Suprapubic skin (tissue), 4 donors: ENCODE data around the gene HNRNPL. TPM values are rescaled to one million over a fixed set of nuclear protein-coding genes. Genes with fewer than 3 reads are reported as not detected.
"Not testable (repeated sequence)": the region's sequence is repeated elsewhere in the genome, so short reads cannot be mapped to it uniquely, and the experiment has no call there.

ENCODE experiments used
- DNase-seq, 2 donors: peaks; one replicate each; pipeline ENCODE4 v3.0.0-alpha.2; 2019; ENCODE audit warnings: low spot score in 2 of 2
- H3K27ac ChIP-seq: fragments of 200-600 bp; sonication (generic); one replicate; pipeline ENCODE4 v1.5.1; 2019
- H3K27me3 ChIP-seq: fragments of 200-600 bp; sonication (generic); one replicate; pipeline ENCODE4 v1.5.1; 2019
- H3K36me3 ChIP-seq: fragments of 200-600 bp; sonication (generic); one replicate; pipeline ENCODE4 v1.5.1; 2019
- H3K4me1 ChIP-seq: fragments of 200-600 bp; sonication (generic); one replicate; pipeline ENCODE4 v1.5.1; 2019
- H3K4me3 ChIP-seq: fragments of 200-600 bp; sonication (generic); one replicate; pipeline ENCODE4 v1.5.1; 2019; ENCODE audit warnings: mild to moderate bottlenecking
- H3K9me3 ChIP-seq: fragments of 200-600 bp; sonication (generic); one replicate; pipeline ENCODE4 v1.5.1; 2019
- CTCF ChIP-seq, 2 donors: fragments of 200-600 bp in 1 of 2; fragments of 450-650 bp in 1 of 2; sonication (generic) in 1 of 2; IDR thresholded peaks; one replicate each; pipeline ENCODE4 v1.5.1; 2016 to 2019; ENCODE audit warnings: antibody characterized with exemption in 2 of 2, mild to moderate bottlenecking in 1 of 2, moderate library complexity in 1 of 2
- EP300 ChIP-seq: sonication (generic); formaldehyde crosslinking; IDR thresholded peaks from one replicate; pipeline ENCODE4 v1.6.1; 2017; ENCODE audit warnings: antibody characterized with exemption
- POLR2A ChIP-seq, 2 donors: fragments of 450-650 bp; IDR thresholded peaks; one replicate each; pipeline ENCODE4 v1.6.1; 2017; ENCODE audit warnings: antibody characterized with exemption in 2 of 2, mild to moderate bottlenecking in 2 of 2, moderate library complexity in 2 of 2
- POLR2AphosphoS5 ChIP-seq, 3 donors: sonication (generic); formaldehyde crosslinking; IDR thresholded peaks; one replicate each; pipeline ENCODE4 v1.6.1; 2017; ENCODE audit warnings: antibody characterized with exemption in 3 of 3
- WGBS: methylation state at CpG from one replicate; pipeline ENCODE4 v1.1.5; 2018; 5-methylcytosine and 5-hydroxymethylcytosine counted together
- total RNA-seq, 4 donors: library from RNA; depleted of rRNA; stranded (reverse); fragments of >200 nt; gene quantifications; one replicate each; pipeline ENCODE4 v1.1.0, GENCODE V29; 2016

Gene HNRNPL
- total RNA-seq, 4 donors from 2014 or later = 178 to 227 (median 200) TPM

- no peak overlapping the region for H3K27ac ChIP-seq
- TF ChIP-seq POLR2A (IDR thresholded peaks at IDR 0.05) (no peak), POLR2AphosphoS5 (IDR thresholded peaks at IDR 0.05) (no peak), EP300 (no peak), CTCF (IDR thresholded peaks at IDR 0.05) (no peak)
These were observed 34.5 kb downstream of the HNRNPL start for GRCh38 chr19:38815059-38816001.

GRCh38 chr19:38813932-38814331, 35.9 kb downstream of the HNRNPL start:
- 86% methylated on average over 2 of the region's 2 CpGs for WGBS
- H3K4me3 ChIP-seq, H3K9me3 ChIP-seq, DNase-seq, H3K4me1 ChIP-seq, H3K27ac ChIP-seq, H3K27me3 ChIP-seq: not testable (repeated sequence)
- H3K36me3 ChIP-seq = peaks cover 48% of the 10 kb centered on the region

More at GRCh38 chr19:38815059-38816001, 34.5 kb downstream of the HNRNPL start:
- no peaks in the 10 kb centered on the region for H3K9me3 ChIP-seq
- no peaks in the 10 kb centered on the region for H3K4me1 ChIP-seq
- WGBS = 83% methylated on average over 29 of the region's 34 CpGs
- H3K27me3 ChIP-seq = no peaks in the 10 kb centered on the region
- no peak overlapping the region for H3K4me3 ChIP-seq
- peaks cover 54% of the 10 kb centered on the region for H3K36me3 ChIP-seq
- DNase-seq = no peak

GRCh38 chr19:38813323-38813722, 36.5 kb downstream of the HNRNPL start:
- Histone ChIP-seq H3K36me3 (peaks cover 42% of the 10 kb centered on the region), H3K4me1 (no peaks in the 10 kb centered on the region), H3K27ac (no peak overlapping the region), H3K4me3 (no peak overlapping the region), H3K9me3 (no peaks in the 10 kb centered on the region), H3K27me3 (no peaks in the 10 kb centered on the region)
- no peak for TF ChIP-seq EP300
- TF ChIP-seq CTCF (IDR thresholded peaks at IDR 0.05) = no peak
- TF ChIP-seq POLR2A (IDR thresholded peaks at IDR 0.05) = no peak
- TF ChIP-seq POLR2AphosphoS5 (IDR thresholded peaks at IDR 0.05) = no peak
- no peak for DNase-seq
- WGBS = 91% methylated on average over 5 of the region's 6 CpGs

GRCh38 chr19:38812841-38813320, 36.9 kb downstream of the HNRNPL start, which contains the start of gene LGALS4:
Gene LGALS4, minus strand, starts transcription at chr19:38812945. Its CDS starts 59 bp downstream, at chr19:38812886.
- no peaks in the 10 kb centered on the region for H3K27me3 ChIP-seq
- WGBS = 90% methylated on average over 13 of the region's 15 CpGs
- no peaks in the 10 kb centered on the region for H3K4me1 ChIP-seq
- no peak within 1 kb of the TSS for H3K27ac ChIP-seq
- H3K9me3 ChIP-seq = no peaks in the 10 kb centered on the region
- no peak for TF ChIP-seq POLR2AphosphoS5 (IDR thresholded peaks at IDR 0.05)
- no peak for TF ChIP-seq POLR2A (IDR thresholded peaks at IDR 0.05)
- no peak for TF ChIP-seq EP300
- TF ChIP-seq CTCF (IDR thresholded peaks at IDR 0.05) = no peak
- peaks cover 39% of the 10 kb centered on the region for H3K36me3 ChIP-seq
- no peak within 1 kb of the TSS for H3K4me3 ChIP-seq
- no peak for DNase-seq

- H3K27ac ChIP-seq = no peak overlapping the region
These were observed 37.6 kb downstream of the HNRNPL start for GRCh38 chr19:38812009-38812840.

More at GRCh38 chr19:38812009-38812840, 37.6 kb downstream of the HNRNPL start:
- no peak for DNase-seq
- 83% methylated on average over 18 of the region's 18 CpGs for WGBS
- H3K36me3 ChIP-seq = peaks cover 32% of the 10 kb centered on the region
- no peak overlapping the region for H3K4me3 ChIP-seq
- H3K4me1 ChIP-seq = no peaks in the 10 kb centered on the region
- H3K9me3 ChIP-seq = no peaks in the 10 kb centered on the region
- TF ChIP-seq POLR2A (IDR thresholded peaks at IDR 0.05) (no peak), POLR2AphosphoS5 (IDR thresholded peaks at IDR 0.05) (no peak), CTCF (IDR thresholded peaks at IDR 0.05) (no peak), EP300 (no peak)
- H3K27me3 ChIP-seq = no peaks in the 10 kb centered on the region
